CMK (cell line): Measurements from ENCODE around the gene HJURP.

ENCODE experiments used
- DNase-seq: peaks from one replicate; pipeline ENCODE4 v3.0.0-alpha.2; 2010; ENCODE audit warnings: low read depth

The HJURP gene

DNA sequence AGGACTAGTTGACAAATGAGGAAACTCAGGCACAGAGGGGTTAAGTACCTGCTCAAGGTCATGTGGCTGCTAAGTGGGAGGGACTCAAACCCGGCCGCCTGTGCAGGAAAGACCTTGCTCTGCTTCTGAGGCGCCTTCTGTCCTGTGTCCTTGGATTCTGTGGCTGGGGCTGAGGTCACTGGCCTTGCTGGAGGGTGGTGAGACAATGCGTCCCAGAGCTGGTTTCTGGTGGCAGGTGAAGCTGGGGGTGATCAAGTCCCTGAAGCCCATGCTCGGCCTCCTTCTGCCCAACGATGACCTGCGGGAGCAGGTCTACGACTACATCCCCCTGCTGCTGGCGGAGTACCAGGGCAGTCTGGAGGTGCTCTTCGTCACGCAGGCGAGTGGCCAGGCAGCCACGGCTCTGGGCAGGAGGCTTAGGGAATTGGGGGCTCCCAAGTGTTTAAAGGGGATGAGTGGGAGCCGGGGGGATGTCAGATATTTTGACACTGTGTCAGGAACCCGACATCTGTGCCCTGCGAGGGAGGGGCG lies 60.1 kb downstream of the HJURP start:
- DNase-seq, result no peak

DNA sequence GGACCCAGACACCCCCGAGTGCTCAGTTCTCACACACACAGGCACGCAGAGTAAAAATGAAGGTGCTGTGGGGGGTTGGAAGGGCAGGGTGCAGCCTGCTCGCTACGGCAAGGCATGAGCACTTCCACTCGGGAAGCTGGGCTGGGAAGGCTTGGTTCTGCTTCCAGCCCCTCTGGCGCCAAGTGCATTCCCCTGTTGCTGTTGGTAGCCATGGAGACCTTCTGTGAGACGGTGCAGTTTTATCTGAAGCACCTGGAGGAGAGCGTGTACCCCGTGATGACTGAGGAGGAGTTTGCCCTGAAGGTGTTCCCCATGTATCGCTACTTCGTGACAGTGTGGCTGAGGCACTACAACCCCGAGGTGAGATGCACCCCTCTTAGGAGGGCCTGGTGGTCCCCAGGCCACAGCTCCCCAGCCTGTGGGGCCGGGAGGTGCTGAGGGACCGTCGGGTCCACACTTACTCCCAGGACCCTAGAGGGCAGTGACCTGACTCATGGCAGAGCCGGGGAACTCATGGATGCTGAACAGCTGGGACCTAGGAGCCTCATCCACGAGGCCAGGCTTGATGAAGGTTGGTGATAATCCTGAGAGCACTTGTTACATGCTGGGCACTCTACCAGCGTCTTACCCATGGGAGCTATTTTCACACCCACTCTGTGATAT lies 60.7 kb downstream of the HJURP start:
- DNase-seq, result no peak

DNA sequence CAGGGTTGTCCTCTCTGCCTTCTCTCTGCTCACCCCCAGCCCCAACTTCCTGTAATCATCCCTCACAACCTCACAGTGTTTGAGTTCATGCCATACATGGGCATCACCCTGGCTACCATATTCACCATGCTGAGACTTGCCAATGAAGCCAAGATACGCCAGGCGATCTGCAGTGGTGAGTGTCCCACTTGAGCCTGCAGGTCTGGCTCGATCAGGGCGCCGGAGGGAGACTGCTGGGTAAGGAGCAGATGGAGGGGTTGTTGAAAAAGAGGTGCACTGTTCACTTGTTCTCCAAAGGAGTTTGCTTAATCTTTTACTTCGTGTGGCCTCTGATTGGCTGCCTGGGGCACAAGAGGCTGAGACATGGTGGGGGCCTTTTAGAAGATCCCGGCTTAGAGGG lies 61.6 kb downstream of the HJURP start:
- no peak for DNase-seq

DNA sequence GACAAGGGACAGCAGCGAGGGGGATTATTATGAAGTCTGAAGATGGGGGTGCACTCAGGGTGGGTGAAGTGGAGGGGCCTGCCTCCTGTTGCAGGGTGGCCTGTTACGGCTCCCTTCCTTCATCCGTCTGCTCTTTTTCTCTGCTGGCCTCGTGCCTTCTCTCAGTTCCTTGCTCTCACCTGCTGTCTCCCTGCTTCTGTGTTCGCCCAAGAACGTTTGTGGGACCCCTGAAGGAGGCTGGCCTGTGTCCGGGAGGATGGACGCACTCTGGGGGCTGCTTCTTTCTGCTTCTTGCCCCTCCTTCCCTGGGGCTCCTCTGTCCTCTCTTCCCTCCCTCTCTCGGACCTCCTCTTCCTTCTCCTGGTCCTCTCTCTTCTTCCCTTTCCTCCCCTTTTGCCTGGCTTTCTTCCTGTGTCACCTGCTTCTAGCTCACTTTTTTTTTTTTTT lies 62.4 kb downstream of the HJURP start:
- DNase-seq, result no peak

DNA sequence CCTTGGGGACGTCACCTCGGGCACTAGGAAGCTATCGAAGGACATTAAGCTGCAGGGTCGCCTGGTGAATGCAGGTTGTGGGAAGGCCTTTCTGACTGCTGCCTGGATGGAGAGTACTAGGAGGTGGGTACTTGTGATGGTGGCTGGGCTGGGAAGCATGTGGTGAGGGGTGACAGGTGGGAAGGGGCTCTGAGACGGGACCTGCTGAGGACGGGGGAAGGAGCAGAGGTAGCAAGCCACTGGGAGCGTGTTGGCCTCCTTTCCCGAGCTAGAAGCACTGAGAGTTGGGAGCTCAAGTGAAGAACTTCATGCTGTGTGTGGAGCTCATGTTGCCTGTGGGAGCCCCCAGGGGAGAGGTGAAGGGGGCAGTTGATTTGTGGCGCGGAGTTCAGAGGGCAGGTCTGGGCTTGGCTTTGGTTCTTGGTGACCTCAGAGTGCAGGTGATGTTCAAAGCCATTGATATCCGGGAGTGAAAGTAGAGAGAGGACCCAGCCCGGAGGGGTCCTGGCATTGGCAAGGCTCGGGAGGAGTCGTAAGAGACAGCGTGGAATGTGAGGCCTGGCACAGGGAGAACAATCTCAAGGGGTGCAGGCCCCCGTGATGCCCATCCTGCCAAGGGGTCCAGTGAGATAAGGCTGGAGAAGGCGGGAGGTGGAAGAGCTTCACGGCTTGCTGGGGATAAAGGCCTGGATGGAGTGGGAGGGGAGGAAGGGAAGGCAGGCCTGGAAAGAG lies 63.0 kb downstream of the HJURP start:
- no peak for DNase-seq

DNA sequence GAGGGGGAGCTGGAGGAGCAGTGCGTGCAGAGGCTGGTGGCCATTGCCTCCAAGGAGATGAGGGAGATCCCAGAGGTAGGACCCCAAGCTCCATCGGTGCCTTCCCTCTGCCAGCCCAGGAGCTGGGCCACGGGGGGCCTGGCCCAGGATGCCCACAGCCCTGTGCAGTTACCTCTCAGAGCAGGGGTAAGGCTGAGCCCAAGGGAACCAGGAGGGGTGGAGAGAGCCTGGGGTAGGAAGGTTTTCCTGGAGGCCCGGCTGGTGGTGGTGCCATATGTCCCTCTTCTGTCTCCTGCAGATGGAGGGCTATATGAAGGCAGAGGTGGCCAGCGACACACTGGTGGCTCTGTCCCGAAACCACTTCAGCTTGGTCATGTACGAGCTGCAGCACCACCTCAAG lies 64.8 kb downstream of the HJURP start:
- no peak for DNase-seq
